ENCODE measurements around the gene MYLK2. TPM values are rescaled to one million over a fixed set of nuclear protein-coding genes. Genes with fewer than 3 reads are reported as not detected.

Gene MYLK2
- total and polyA plus RNA-seq, 2 experiments from 2014 or later = 0.15 TPM; not detected in 1

DNA sequence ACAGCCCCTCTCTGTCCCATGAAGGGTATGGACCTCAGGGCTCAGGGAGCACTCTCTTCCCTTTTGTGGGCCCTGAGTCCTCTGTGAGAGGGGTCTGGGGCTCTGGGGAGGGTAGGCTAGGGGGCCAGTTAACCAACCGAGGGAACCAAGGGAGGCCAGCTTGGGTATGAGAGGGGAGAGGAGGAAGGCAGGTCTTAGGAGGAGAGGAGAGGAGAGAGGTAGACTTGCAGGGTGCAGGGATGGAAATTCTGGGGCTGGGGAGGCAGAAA is 50.5 kb downstream of the MYLK2 start:
- DNase-seq (ENCODE audit: low read depth in 1 of 2, low spot score in 1 of 2) = no peak
- no peaks in the 10 kb centered on the region for H3K36me3 ChIP-seq
- peak overlapping the region; percentile 65 for H3K4me3 ChIP-seq
- no peaks in the 10 kb centered on the region for H3K9me3 ChIP-seq (ENCODE audit: low read depth)
- no peak for TF ChIP-seq CTCF (IDR thresholded peaks at IDR 0.05; ENCODE audit: low read depth, low read length)
- H3K27ac ChIP-seq = no peak overlapping the region
- no peaks in the 10 kb centered on the region for H3K27me3 ChIP-seq
- peaks cover 3% of the 10 kb centered on the region for H3K4me1 ChIP-seq (ENCODE audit: low read depth)

GRCh38 chr20:31869942-31870725 is 51.0 kb downstream of the MYLK2 start, which contains the start of the genes DUSP15 and TTLL9:
Gene DUSP15, minus strand, starts transcription at chr20:31870527. Its CDS starts 190 bp downstream, at chr20:31870337.
Gene TTLL9, plus strand, starts transcription at chr20:31870634. Its CDS starts 493 bp downstream, at chr20:31871127.
- no peak for TF ChIP-seq CTCF (IDR thresholded peaks at IDR 0.05; ENCODE audit: low read depth, low read length)
- H3K4me1 ChIP-seq (ENCODE audit: low read depth) = peaks cover 3% of the 10 kb centered on the region
- no peaks in the 10 kb centered on the region for H3K36me3 ChIP-seq
- peak within 1 kb of the TSS; percentile 65 for H3K4me3 ChIP-seq
- no peaks in the 10 kb centered on the region for H3K9me3 ChIP-seq (ENCODE audit: low read depth)
- H3K27ac ChIP-seq = peak within 1 kb of the TSS; percentile 29
- no peaks in the 10 kb centered on the region for H3K27me3 ChIP-seq
- DNase-seq (ENCODE audit: low read depth in 1 of 2, low spot score in 1 of 2) = peak; percentile 15 to 68

- DNase-seq (ENCODE audit: low read depth in 1 of 2, low spot score in 1 of 2) = no peak
- Histone ChIP-seq H3K4me1 (ENCODE audit: low read depth) (peaks cover 3% of the 10 kb centered on the region), H3K4me3 (peak overlapping the region; percentile 65), H3K27ac (no peak overlapping the region), H3K27me3 (no peaks in the 10 kb centered on the region), H3K9me3 (ENCODE audit: low read depth) (no peaks in the 10 kb centered on the region), H3K36me3 (no peaks in the 10 kb centered on the region)
- TF ChIP-seq CTCF (IDR thresholded peaks at IDR 0.05; ENCODE audit: low read depth, low read length) = no peak
These were observed 51.8 kb downstream of the MYLK2 start for GRCh38 chr20:31870726-31871617.

DNA sequence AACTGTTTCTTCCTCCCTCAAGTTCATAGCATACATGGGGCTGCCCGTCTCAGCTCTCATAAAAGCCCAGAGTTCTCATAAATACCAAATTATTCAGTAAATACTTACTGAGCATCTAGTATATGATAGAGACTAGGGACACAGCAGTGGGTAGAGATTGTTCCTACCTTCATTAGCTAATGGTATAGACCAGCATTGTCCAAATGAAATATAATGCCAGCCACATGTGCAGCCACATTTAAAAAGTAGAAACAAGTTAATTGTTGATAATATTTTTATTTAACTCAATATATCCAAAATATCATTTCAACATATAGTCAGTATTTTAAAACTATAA is 52.4 kb downstream of the MYLK2 start:
- Histone ChIP-seq H3K36me3 (no peaks in the 10 kb centered on the region), H3K27me3 (no peaks in the 10 kb centered on the region), H3K4me1 (ENCODE audit: low read depth) (peaks cover 3% of the 10 kb centered on the region), H3K9me3 (ENCODE audit: low read depth) (no peaks in the 10 kb centered on the region), H3K4me3 (no peak overlapping the region), H3K27ac (no peak overlapping the region)
- no peak for DNase-seq (ENCODE audit: low read depth in 1 of 2, low spot score in 1 of 2)
- TF ChIP-seq CTCF (IDR thresholded peaks at IDR 0.05; ENCODE audit: low read depth, low read length) = no peak

DNA sequence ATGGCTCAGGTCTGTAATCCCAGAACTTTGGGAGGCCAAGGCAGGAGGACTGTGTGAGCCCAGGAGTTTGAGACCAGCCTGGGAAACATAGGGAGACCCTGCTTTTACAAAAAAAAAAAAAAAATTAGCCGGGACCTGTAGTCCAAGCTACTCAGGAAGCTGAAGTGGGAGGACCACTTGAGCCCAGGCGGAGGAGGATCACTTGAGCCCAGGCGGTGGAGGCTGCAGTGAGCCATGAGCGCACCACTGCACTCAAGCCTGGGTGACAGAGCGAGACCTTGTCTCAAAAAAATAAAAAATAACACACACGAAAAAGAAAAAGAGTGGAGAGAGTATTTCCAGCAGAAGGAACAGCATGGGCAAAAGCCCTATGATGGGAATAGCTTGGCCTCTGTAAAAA is 53.2 kb downstream of the MYLK2 start:
- Histone ChIP-seq H3K27ac (no peak overlapping the region), H3K9me3 (ENCODE audit: low read depth) (no peaks in the 10 kb centered on the region), H3K4me1 (ENCODE audit: low read depth) (peaks cover 3% of the 10 kb centered on the region), H3K27me3 (no peaks in the 10 kb centered on the region), H3K36me3 (no peaks in the 10 kb centered on the region), H3K4me3 (no peak overlapping the region)
- TF ChIP-seq CTCF (IDR thresholded peaks at IDR 0.05; ENCODE audit: low read depth, low read length) = no peak
- DNase-seq (ENCODE audit: low read depth in 1 of 2, low spot score in 1 of 2) = no peak

Data from cardiac muscle cell (in vitro differentiated cells and primary cell).